Adrenal gland (tissue), 5 donors: ENCODE results near the gene ZXDC.

Source experiments
- POLR2A ChIP-seq, 2 donors: fragments of 450-650 bp; IDR thresholded peaks; one replicate each; pipeline ENCODE4 v1.6.1; 2017; ENCODE audit warnings: antibody characterized with exemption in 2 of 2, mild to moderate bottlenecking in 2 of 2, moderate library complexity in 1 of 2
- TF ChIP-seq, protein P1 (sequence below), 6 experiments: fragments of 450-650 bp in 4 of 6; fragments of 200-600 bp in 2 of 6; sonication (generic) in 1 of 6; IDR thresholded peaks; 1 replicate in 5 of 6; 2 replicates in 1 of 6; pipeline versions ENCODE4 v1.5.1 to v1.8.0; 2016 to 2021; ENCODE audit warnings: antibody characterized with exemption in 6 of 6, mild to moderate bottlenecking in 2 of 6, moderate library complexity in 1 of 6
- donor health status: DM: no; HTN: no; CAD: no.

DNA sequence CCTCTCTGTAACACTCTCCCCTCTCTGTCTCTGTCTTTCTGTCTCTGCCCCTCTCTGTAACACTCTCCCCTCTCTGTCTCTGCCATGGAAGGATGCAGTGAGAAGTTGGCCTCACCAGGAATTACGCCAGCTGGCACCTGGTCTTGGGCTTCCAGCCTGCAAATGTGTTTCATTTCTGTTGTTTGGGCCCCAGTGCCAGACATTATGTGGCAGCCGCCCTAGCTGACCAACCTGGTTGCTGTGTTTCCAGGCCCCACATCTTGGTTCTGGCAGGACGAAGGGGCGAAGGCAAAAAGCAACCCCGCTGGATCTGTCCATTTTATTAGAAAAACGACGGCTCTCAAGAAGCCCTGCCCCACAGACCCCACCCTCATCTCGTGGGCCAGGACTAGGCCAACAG, 5.2 kb upstream of the ZXDC start:
- TF ChIP-seq, protein P1, sequence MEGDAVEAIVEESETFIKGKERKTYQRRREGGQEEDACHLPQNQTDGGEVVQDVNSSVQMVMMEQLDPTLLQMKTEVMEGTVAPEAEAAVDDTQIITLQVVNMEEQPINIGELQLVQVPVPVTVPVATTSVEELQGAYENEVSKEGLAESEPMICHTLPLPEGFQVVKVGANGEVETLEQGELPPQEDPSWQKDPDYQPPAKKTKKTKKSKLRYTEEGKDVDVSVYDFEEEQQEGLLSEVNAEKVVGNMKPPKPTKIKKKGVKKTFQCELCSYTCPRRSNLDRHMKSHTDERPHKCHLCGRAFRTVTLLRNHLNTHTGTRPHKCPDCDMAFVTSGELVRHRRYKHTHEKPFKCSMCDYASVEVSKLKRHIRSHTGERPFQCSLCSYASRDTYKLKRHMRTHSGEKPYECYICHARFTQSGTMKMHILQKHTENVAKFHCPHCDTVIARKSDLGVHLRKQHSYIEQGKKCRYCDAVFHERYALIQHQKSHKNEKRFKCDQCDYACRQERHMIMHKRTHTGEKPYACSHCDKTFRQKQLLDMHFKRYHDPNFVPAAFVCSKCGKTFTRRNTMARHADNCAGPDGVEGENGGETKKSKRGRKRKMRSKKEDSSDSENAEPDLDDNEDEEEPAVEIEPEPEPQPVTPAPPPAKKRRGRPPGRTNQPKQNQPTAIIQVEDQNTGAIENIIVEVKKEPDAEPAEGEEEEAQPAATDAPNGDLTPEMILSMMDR (IDR thresholded peaks at IDR 0.05): no peak
- TF ChIP-seq POLR2A (IDR thresholded peaks at IDR 0.05): no peak
